SU-DHL-6 (cell line): ENCODE results near the gene CYP26A1.

Experiments
- EZH2phosphoT487 ChIP-seq: fragments of 200-600 bp; sonication (generic), shearing (Covaris generic); conservative IDR thresholded peaks from 2 replicates; pipeline ENCODE4 v1.6.1; 2018; ENCODE audit warnings: mild to moderate bottlenecking, antibody characterized with exemption, low read length, moderate library complexity, mixed read lengths
- TF ChIP-seq, protein P1 (sequence below): fragments of 200-600 bp; sonication (generic); IDR thresholded peaks from one replicate; pipeline ENCODE4 v1.5.1; 2017; ENCODE audit warnings: antibody characterized with exemption, mild to moderate bottlenecking, low read length, moderate library complexity; ENCODE audit not compliant: insufficient read depth, poor library complexity, severe bottlenecking

DNA sequence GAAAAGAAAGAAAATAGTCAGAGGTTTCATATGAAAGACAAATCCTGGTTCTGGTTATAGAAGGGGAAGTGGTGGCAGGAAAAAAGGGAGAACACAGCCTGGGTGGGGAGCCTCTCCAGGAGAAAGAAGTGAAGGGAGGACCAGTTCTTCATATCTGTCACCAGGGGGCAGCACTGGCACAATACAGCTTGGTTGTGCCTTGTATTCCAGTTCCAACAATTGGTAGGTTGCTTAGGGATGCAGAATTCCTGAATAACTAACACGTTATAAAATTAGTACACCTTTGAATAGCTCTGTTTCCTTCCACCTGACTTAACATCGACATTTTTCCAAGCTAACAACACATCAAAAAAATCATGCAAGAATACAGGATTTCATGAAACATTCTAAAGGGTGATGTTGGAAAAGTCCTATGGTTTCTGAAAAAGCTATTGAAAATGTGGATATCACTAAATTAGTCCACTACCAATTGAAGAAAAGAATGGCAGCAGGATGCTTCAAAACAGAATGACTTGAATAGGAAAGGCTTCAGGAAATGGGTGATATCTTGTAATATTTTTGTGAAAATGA is 52.9 kb downstream of the CYP26A1 start:
- TF ChIP-seq, protein P1, sequence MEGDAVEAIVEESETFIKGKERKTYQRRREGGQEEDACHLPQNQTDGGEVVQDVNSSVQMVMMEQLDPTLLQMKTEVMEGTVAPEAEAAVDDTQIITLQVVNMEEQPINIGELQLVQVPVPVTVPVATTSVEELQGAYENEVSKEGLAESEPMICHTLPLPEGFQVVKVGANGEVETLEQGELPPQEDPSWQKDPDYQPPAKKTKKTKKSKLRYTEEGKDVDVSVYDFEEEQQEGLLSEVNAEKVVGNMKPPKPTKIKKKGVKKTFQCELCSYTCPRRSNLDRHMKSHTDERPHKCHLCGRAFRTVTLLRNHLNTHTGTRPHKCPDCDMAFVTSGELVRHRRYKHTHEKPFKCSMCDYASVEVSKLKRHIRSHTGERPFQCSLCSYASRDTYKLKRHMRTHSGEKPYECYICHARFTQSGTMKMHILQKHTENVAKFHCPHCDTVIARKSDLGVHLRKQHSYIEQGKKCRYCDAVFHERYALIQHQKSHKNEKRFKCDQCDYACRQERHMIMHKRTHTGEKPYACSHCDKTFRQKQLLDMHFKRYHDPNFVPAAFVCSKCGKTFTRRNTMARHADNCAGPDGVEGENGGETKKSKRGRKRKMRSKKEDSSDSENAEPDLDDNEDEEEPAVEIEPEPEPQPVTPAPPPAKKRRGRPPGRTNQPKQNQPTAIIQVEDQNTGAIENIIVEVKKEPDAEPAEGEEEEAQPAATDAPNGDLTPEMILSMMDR, result peak; percentile 12
- no peak for TF ChIP-seq EZH2phosphoT487
